K562 (cell line): ENCODE results near the gene DCUN1D3. TPM values are rescaled to one million over a fixed set of nuclear protein-coding genes. Genes with fewer than 3 reads are reported as not detected.

Experiments used
- ARHGAP35 ChIP-seq: fragments of 450-650 bp; IDR thresholded peaks from 2 replicates; pipeline ENCODE4 v1.6.1; 2018; ENCODE audit not compliant: partially characterized antibody
- ARID1B ChIP-seq: fragments of 450-650 bp; IDR thresholded peaks from 2 replicates; pipeline ENCODE4 v1.6.1; 2016; ENCODE audit warnings: antibody characterized with exemption, mild to moderate bottlenecking, inconsistent platforms
- BDP1 ChIP-seq: IDR thresholded peaks from 3 replicates; pipeline ENCODE4 v1.6.1; 2011; ENCODE audit not compliant: insufficient read length, insufficient read depth
- CHD2 ChIP-seq: IDR thresholded peaks from 2 replicates; pipeline ENCODE4 v1.6.1; 2011; ENCODE audit warnings: low read depth, low read length
- MCM7 ChIP-seq, 2 experiments: fragments of 450-650 bp; IDR thresholded peaks; 2 replicates each; pipeline ENCODE4 v1.6.1; 2016 to 2018
- RNF2 ChIP-seq: sonication (generic); IDR thresholded peaks from 2 replicates; pipeline ENCODE4 v1.6.1; 2016
- SMAD4 ChIP-seq: fragments of 250-450 bp; sonication (Bioruptor Pico); conservative IDR thresholded peaks from 2 replicates; pipeline ENCODE4 v1.8.0; 2021; ENCODE audit warnings: inconsistent platforms, mild to moderate bottlenecking, moderate library complexity
- TEAD1 ChIP-seq, 2 experiments: fragments of 450-650 bp in 1 of 2; sonication (generic) in 1 of 2; formaldehyde crosslinking; IDR thresholded peaks; 2 replicates each; pipeline versions ENCODE4 v1.4.0 to v1.8.0; 2020 to 2022; ENCODE audit warnings: mild to moderate bottlenecking in 2 of 2, missing genetic modification reagents in 1 of 2
- polyA plus RNA-seq, 8 experiments: library from polyadenylated mRNA; depleted of rRNA in 4 of 8; stranded (reverse) in 5 of 8; unstranded in 3 of 8; fragments of >200 nt; fragmentation: Nextera tagmentation in 2 of 8; fragmentation: Illumina TruSeq in 1 of 8; extraction: Ambion mirVana in 2 of 8; extraction: Trizol in 1 of 8; gene quantifications; 2 replicates each; pipeline versions ENCODE4 v1.2.1 to v1.2.3, GENCODE V29; 2011 to 2014; ENCODE audit warnings: inconsistent platforms in 1 of 8, missing spikeins in 1 of 8
- total RNA-seq, 7 experiments: library from RNA; depleted of rRNA in 6 of 7; stranded (reverse); fragments of >200 nt in 6 of 7; fragmentation: Illumina TruSeq in 2 of 7; extraction: Trizol in 2 of 7; gene quantifications; 2 replicates each; pipeline versions ENCODE4 v1.2.1 to v1.2.3, GENCODE V29; 2011 to 2021; ENCODE audit warnings: low replicate concordance in 1 of 7
- TF ChIP-seq, protein P1 (sequence below): sonication (generic); IDR thresholded peaks from 2 replicates; pipeline ENCODE4 v1.6.1; 2016
- TF ChIP-seq, protein P2 (sequence below): fragments of 450-650 bp; formaldehyde crosslinking; IDR thresholded peaks from 2 replicates; pipeline ENCODE4 v1.4.0; 2020; ENCODE audit warnings: mild to moderate bottlenecking, mixed read lengths
- TF ChIP-seq, protein P3 (sequence below): fragments of 450-650 bp; IDR thresholded peaks from 2 replicates; pipeline ENCODE4 v1.6.1; 2016; ENCODE audit warnings: missing biosample characterization, missing genetic modification characterization
- TF ChIP-seq, protein P4 (sequence below): sonication (generic); formaldehyde crosslinking; IDR thresholded peaks from 2 replicates; pipeline ENCODE4 v1.8.0; 2022; ENCODE audit warnings: mild to moderate bottlenecking, missing genetic modification reagents, borderline replicate concordance
- TF ChIP-seq, protein P5 (sequence below): fragments of 250-450 bp; sonication (Bioruptor Pico); IDR thresholded peaks from 2 replicates; pipeline ENCODE4 v1.8.0; 2022; ENCODE audit warnings: moderate library complexity, mild to moderate bottlenecking, inconsistent platforms
- TF ChIP-seq, protein P6 (sequence below): sonication (generic); formaldehyde crosslinking; IDR thresholded peaks from 2 replicates; pipeline ENCODE4 v1.8.0; 2022; ENCODE audit warnings: mild to moderate bottlenecking, low read depth, missing genetic modification reagents
- TF ChIP-seq, protein P7 (sequence below): fragments of 450-650 bp; IDR thresholded peaks from 2 replicates; pipeline ENCODE4 v1.6.1; 2017; ENCODE audit warnings: antibody characterized with exemption, mild to moderate bottlenecking

The DCUN1D3 gene
- total and polyA plus RNA-seq, 9 of the 15 experiments (the other 6 are each of a cell fraction or from before 2014, with no cell fraction given): 1.0 to 4.7 (median 2.2) TPM

DNA sequence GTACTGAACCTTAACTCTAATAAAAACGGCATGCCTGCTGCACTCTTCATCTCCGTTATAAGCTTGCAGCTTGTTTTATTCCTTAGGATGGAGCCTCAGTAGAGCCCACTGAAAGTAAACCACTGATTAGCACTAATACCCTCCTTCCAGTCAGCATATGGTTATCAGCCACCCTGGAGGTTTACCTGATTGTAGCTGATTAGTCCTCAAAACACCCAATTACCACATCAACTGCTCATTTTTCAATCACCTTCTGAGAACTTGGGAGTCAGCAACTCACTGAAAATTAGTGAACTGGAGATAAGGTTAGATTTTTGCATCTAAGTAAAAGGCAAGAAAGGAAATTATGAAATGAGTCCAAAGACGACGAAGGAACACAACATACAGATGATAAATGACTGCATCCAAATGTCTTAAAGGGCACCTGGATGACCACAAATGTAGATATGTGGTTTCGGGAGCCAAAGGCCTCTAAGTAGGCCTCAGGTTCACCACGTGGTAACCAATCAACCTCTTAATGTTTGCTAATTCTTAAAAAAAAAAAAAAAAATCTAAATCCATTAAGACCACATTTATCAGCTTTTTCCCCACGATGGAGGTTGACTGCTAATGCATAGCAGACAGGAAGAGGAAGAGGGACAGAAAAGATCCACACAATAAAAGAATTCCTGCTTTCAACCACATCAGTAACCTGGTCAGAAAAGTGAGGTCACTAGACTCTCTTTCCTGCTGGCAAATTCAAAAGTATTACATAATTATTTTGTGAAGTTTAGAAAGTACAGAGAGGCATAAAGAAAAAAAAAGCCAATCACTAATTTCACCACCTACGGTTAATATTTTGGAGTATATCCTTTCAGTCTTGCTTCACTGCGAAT is 28.0 kb downstream of the DCUN1D3 start (continued):
- no peak for TF ChIP-seq ARHGAP35
- TF ChIP-seq, protein P1, sequence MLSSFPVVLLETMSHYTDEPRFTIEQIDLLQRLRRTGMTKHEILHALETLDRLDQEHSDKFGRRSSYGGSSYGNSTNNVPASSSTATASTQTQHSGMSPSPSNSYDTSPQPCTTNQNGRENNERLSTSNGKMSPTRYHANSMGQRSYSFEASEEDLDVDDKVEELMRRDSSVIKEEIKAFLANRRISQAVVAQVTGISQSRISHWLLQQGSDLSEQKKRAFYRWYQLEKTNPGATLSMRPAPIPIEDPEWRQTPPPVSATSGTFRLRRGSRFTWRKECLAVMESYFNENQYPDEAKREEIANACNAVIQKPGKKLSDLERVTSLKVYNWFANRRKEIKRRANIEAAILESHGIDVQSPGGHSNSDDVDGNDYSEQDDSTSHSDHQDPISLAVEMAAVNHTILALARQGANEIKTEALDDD: peak; percentile 72
- TF ChIP-seq, protein P2, sequence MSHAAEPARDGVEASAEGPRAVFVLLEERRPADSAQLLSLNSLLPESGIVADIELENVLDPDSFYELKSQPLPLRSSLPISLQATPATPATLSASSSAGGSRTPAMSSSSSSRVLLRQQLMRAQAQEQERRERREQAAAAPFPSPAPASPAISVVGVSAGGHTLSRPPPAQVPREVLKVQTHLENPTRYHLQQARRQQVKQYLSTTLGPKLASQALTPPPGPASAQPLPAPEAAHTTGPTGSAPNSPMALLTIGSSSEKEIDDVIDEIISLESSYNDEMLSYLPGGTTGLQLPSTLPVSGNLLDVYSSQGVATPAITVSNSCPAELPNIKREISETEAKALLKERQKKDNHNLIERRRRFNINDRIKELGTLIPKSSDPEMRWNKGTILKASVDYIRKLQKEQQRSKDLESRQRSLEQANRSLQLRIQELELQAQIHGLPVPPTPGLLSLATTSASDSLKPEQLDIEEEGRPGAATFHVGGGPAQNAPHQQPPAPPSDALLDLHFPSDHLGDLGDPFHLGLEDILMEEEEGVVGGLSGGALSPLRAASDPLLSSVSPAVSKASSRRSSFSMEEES (CRISPR knock-in tag): no peak
- no peak for TF ChIP-seq RNF2
- TF ChIP-seq, protein P3, sequence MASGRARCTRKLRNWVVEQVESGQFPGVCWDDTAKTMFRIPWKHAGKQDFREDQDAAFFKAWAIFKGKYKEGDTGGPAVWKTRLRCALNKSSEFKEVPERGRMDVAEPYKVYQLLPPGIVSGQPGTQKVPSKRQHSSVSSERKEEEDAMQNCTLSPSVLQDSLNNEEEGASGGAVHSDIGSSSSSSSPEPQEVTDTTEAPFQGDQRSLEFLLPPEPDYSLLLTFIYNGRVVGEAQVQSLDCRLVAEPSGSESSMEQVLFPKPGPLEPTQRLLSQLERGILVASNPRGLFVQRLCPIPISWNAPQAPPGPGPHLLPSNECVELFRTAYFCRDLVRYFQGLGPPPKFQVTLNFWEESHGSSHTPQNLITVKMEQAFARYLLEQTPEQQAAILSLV: no peak
- TF ChIP-seq MCM7 (IDR thresholded peaks at IDR 0.05): no peak
- TF ChIP-seq, protein P4, sequence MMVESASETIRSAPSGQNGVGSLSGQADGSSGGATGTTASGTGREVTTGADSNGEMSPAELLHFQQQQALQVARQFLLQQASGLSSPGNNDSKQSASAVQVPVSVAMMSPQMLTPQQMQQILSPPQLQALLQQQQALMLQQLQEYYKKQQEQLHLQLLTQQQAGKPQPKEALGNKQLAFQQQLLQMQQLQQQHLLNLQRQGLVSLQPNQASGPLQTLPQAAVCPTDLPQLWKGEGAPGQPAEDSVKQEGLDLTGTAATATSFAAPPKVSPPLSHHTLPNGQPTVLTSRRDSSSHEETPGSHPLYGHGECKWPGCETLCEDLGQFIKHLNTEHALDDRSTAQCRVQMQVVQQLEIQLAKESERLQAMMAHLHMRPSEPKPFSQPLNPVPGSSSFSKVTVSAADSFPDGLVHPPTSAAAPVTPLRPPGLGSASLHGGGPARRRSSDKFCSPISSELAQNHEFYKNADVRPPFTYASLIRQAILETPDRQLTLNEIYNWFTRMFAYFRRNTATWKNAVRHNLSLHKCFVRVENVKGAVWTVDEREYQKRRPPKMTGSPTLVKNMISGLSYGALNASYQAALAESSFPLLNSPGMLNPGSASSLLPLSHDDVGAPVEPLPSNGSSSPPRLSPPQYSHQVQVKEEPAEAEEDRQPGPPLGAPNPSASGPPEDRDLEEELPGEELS (CRISPR knock-in tag): no peak
- TF ChIP-seq, protein P5, sequence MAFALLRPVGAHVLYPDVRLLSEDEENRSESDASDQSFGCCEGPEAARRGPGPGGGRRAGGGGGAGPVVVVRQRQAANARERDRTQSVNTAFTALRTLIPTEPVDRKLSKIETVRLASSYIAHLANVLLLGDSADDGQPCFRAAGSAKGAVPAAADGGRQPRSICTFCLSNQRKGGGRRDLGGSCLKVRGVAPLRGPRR (CRISPR knock-in tag): no peak
- TF ChIP-seq SMAD4 (CRISPR knock-in tag): no peak
- TF ChIP-seq, protein P6, sequence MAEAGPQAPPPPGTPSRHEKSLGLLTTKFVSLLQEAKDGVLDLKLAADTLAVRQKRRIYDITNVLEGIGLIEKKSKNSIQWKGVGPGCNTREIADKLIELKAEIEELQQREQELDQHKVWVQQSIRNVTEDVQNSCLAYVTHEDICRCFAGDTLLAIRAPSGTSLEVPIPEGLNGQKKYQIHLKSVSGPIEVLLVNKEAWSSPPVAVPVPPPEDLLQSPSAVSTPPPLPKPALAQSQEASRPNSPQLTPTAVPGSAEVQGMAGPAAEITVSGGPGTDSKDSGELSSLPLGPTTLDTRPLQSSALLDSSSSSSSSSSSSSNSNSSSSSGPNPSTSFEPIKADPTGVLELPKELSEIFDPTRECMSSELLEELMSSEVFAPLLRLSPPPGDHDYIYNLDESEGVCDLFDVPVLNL (CRISPR knock-in tag): no peak
- TF ChIP-seq, protein P7, sequence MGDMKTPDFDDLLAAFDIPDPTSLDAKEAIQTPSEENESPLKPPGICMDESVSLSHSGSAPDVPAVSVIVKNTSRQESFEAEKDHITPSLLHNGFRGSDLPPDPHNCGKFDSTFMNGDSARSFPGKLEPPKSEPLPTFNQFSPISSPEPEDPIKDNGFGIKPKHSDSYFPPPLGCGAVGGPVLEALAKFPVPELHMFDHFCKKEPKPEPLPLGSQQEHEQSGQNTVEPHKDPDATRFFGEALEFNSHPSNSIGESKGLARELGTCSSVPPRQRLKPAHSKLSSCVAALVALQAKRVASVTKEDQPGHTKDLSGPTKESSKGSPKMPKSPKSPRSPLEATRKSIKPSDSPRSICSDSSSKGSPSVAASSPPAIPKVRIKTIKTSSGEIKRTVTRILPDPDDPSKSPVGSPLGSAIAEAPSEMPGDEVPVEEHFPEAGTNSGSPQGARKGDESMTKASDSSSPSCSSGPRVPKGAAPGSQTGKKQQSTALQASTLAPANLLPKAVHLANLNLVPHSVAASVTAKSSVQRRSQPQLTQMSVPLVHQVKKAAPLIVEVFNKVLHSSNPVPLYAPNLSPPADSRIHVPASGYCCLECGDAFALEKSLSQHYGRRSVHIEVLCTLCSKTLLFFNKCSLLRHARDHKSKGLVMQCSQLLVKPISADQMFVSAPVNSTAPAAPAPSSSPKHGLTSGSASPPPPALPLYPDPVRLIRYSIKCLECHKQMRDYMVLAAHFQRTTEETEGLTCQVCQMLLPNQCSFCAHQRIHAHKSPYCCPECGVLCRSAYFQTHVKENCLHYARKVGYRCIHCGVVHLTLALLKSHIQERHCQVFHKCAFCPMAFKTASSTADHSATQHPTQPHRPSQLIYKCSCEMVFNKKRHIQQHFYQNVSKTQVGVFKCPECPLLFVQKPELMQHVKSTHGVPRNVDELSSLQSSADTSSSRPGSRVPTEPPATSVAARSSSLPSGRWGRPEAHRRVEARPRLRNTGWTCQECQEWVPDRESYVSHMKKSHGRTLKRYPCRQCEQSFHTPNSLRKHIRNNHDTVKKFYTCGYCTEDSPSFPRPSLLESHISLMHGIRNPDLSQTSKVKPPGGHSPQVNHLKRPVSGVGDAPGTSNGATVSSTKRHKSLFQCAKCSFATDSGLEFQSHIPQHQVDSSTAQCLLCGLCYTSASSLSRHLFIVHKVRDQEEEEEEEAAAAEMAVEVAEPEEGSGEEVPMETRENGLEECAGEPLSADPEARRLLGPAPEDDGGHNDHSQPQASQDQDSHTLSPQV: no peak
- TF ChIP-seq TEAD1 (CRISPR knock-in tag; IDR thresholded peaks at IDR 0.05): no peak
- no peak for TF ChIP-seq BDP1
- peak; percentile 69 for TF ChIP-seq ARID1B
- TF ChIP-seq CHD2: no peak
